Measurements from ENCODE around the gene STXBP1. TPM values are rescaled to one million over a fixed set of nuclear protein-coding genes. Genes with fewer than 3 reads are reported as not detected.

STXBP1 gene
- total and polyA plus RNA-seq, 2 experiments from 2014 or later, result 28.5 to 43.7 TPM

DNA sequence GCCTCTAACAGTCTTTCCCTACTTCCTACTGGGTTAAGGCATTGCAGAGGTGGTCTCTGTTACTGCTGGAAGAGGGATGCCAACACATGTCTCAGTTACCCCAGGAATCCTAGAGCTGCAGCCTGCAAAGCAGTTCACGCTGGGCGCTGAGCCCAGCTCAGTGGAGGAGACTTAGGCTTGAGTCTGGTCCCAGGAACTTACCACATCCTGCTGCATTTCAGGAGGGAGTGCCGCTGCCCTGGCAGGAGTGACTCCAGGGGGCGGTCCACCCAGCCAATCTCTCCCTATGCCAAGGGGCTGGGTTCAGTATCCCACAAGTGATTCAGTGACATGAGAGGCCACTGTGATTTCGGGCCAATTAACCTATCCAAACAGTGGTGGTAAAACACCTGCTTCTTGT, 111.4 kb downstream of the STXBP1 start:
- no peaks in the 10 kb centered on the region for H3K79me2 ChIP-seq (ENCODE audit: insufficient read depth)
- no peaks in the 10 kb centered on the region for H3K36me3 ChIP-seq (ENCODE audit: low read depth)
- H2AFZ ChIP-seq, result no peak overlapping the region
- DNase-seq, result peak; percentile 93
- no peak for TF ChIP-seq EZH2 (IDR thresholded peaks at IDR 0.05; ENCODE audit: insufficient read depth, poor library complexity, severe bottlenecking)
- TF ChIP-seq EZH2phosphoT487 (IDR thresholded peaks at IDR 0.05; ENCODE audit: insufficient read depth, low read depth), result no peak
- H3K27ac ChIP-seq, result no peak overlapping the region
- H3K9me2 ChIP-seq (ENCODE audit: insufficient read depth), result no peaks in the 10 kb centered on the region
- 2 to 5% methylated on average over 5 of the region's 5 CpGs for whole genome bisulfite sequencing, 2 experiments (ENCODE audit: low coverage in 1 of 2, low lambda C conversion rate in 2 of 2, missing lambda C conversion rate in 2 of 2)
- no peak overlapping the region for H3K4me2 ChIP-seq (ENCODE audit: unreplicated experiment)
- H3F3A ChIP-seq (ENCODE audit: insufficient read depth), result peaks cover 9% of the 10 kb centered on the region; the same call in 1 of the 2 replicates
- H3K4me1 ChIP-seq (ENCODE audit: insufficient read depth), result peaks cover 14% of the 10 kb centered on the region
- H3K9ac ChIP-seq, result no peak overlapping the region
- H4K20me1 ChIP-seq (ENCODE audit: insufficient read depth), result no peaks in the 10 kb centered on the region
- no peaks in the 10 kb centered on the region for H3K9me3 ChIP-seq (ENCODE audit: low read depth)
- no peak overlapping the region for H3K4me3 ChIP-seq
- in situ Hi-C loops (cut with MboI), result no loop called here
- H3K27me3 ChIP-seq (replicated peaks; ENCODE audit: insufficient read depth), result no peaks in the 10 kb centered on the region

DNA sequence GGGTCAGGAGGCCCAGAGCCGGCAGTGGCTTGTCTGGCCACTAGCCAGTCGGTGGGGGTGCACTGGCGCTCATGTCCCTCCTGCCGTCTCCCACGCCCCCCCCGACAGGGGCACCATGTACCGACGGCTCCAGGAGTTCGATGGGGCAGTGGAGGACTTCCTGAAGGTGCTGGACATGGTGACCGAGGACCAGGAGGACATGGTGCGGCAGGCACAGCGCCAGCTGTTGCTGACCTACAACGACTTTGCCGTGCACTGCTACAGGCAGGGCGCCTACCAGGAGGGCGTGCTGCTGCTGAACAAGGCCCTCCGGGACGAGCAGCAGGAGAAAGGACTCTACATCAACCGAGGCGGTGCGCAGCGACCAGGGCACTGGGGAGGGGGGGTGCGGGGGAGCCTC, 111.9 kb downstream of the STXBP1 start:
- DNase-seq, result no peak
- Histone ChIP-seq H3K27me3 (replicated peaks; ENCODE audit: insufficient read depth) (no peaks in the 10 kb centered on the region), H4K20me1 (ENCODE audit: insufficient read depth) (no peaks in the 10 kb centered on the region), H3K9ac (no peak overlapping the region), H3K9me2 (ENCODE audit: insufficient read depth) (no peaks in the 10 kb centered on the region), H3K36me3 (ENCODE audit: low read depth) (no peaks in the 10 kb centered on the region), H3K27ac (no peak overlapping the region), H3F3A (ENCODE audit: insufficient read depth) (peaks cover 9% of the 10 kb centered on the region; the same call in 1 of the 2 replicates), H3K9me3 (ENCODE audit: low read depth) (no peaks in the 10 kb centered on the region), H2AFZ (no peak overlapping the region), H3K4me1 (ENCODE audit: insufficient read depth) (peaks cover 14% of the 10 kb centered on the region), H3K4me3 (no peak overlapping the region), H3K4me2 (ENCODE audit: unreplicated experiment) (no peak overlapping the region), H3K79me2 (ENCODE audit: insufficient read depth) (no peaks in the 10 kb centered on the region)
- in situ Hi-C loops (cut with MboI), result no loop called here
- WGBS, 2 experiments (ENCODE audit: low coverage in 1 of 2, low lambda C conversion rate in 2 of 2, missing lambda C conversion rate in 2 of 2), result 29 to 31% methylated on average over 21 to 23 of the region's 23 CpGs
- TF ChIP-seq EZH2 (IDR thresholded peaks at IDR 0.05; ENCODE audit: insufficient read depth, poor library complexity, severe bottlenecking), result no peak
- TF ChIP-seq EZH2phosphoT487 (IDR thresholded peaks at IDR 0.05; ENCODE audit: insufficient read depth, low read depth), result no peak

DNA sequence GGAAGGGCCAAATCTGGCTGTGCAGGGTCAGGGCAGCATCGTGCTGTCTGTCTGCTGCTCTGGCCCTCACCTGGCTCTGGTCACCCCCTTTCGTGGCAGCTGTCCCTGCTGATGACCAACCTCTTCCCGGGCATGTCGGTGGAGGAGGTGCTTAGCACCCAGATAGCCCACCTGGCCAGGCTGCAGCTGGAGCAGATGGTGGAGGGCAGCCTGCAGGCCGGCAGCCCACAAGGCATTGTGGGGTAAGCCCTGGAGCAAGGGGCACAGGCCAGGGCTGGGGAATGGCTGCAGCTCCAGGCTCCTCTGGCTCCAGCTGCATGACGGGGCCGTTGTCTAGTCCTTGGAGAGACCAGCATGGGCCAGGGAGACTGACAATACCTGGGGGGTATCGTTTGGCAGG, 114.8 kb downstream of the STXBP1 start:
- H3F3A ChIP-seq (ENCODE audit: insufficient read depth), result peaks cover 9% of the 10 kb centered on the region; the same call in 1 of the 2 replicates
- H3K4me3 ChIP-seq, result no peak overlapping the region
- H4K20me1 ChIP-seq (ENCODE audit: insufficient read depth), result no peaks in the 10 kb centered on the region
- H3K27ac ChIP-seq, result no peak overlapping the region
- no peaks in the 10 kb centered on the region for H3K79me2 ChIP-seq (ENCODE audit: insufficient read depth)
- in situ Hi-C loops (cut with MboI), result no loop called here
- H3K4me1 ChIP-seq (ENCODE audit: insufficient read depth), result peaks cover 10% of the 10 kb centered on the region
- no peak for DNase-seq
- no peaks in the 10 kb centered on the region for H3K9me2 ChIP-seq (ENCODE audit: insufficient read depth)
- no peaks in the 10 kb centered on the region for H3K36me3 ChIP-seq (ENCODE audit: low read depth)
- no peaks in the 10 kb centered on the region for H3K9me3 ChIP-seq (ENCODE audit: low read depth)
- no peak for TF ChIP-seq EZH2 (IDR thresholded peaks at IDR 0.05; ENCODE audit: insufficient read depth, poor library complexity, severe bottlenecking)
- no peak overlapping the region for H3K4me2 ChIP-seq (ENCODE audit: unreplicated experiment)
- 68 to 73% methylated on average over 8 of the region's 8 CpGs for WGBS, 2 experiments (ENCODE audit: low coverage in 1 of 2, low lambda C conversion rate in 2 of 2, missing lambda C conversion rate in 2 of 2)
- H3K27me3 ChIP-seq (replicated peaks; ENCODE audit: insufficient read depth), result no peaks in the 10 kb centered on the region
- no peak overlapping the region for H2AFZ ChIP-seq
- H3K9ac ChIP-seq, result no peak overlapping the region

DNA sequence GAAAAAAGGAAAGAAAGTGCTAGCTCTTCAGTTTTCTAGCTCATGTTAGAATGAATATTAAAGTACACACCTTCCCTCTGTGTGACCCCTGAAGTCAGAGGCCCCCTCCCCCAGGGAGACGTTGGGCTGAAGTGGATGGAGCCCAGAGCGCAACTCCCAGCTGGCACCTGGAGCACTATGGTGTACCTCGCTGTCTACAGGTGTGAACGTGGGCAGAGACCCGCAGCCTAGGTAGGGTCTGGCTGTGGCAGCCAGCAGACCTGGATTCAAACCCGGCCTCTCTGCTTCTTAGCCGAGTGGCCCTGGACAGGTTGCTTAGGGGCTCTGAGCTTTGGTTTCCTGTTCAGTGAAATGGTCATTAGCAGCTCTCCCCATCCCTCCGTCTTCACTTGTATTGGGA, 116.7 kb downstream of the STXBP1 start:
- Histone ChIP-seq H3K9me2 (ENCODE audit: insufficient read depth) (no peaks in the 10 kb centered on the region), H2AFZ (no peak overlapping the region), H3K36me3 (ENCODE audit: low read depth) (no peaks in the 10 kb centered on the region), H3K27me3 (replicated peaks; ENCODE audit: insufficient read depth) (no peaks in the 10 kb centered on the region), H3K4me1 (ENCODE audit: insufficient read depth) (peaks cover 2% of the 10 kb centered on the region; the same call in 1 of the 2 replicates), H3K9ac (no peak overlapping the region), H4K20me1 (ENCODE audit: insufficient read depth) (no peaks in the 10 kb centered on the region), H3K27ac (no peak overlapping the region), H3K9me3 (ENCODE audit: low read depth) (no peaks in the 10 kb centered on the region), H3F3A (ENCODE audit: insufficient read depth) (no peaks in the 10 kb centered on the region), H3K4me3 (no peak overlapping the region), H3K79me2 (ENCODE audit: insufficient read depth) (0 out of 2 replicates have a peak, but pooled peaks cover 1% of the 10 kb centered on the region), H3K4me2 (ENCODE audit: unreplicated experiment) (no peak overlapping the region)
- no peak for TF ChIP-seq EZH2 (IDR thresholded peaks at IDR 0.05; ENCODE audit: insufficient read depth, poor library complexity, severe bottlenecking)
- no peak for TF ChIP-seq EZH2phosphoT487 (IDR thresholded peaks at IDR 0.05; ENCODE audit: insufficient read depth, low read depth)
- 82 to 84% methylated on average over 8 of the region's 8 CpGs for WGBS, 2 experiments (ENCODE audit: low coverage in 1 of 2, low lambda C conversion rate in 2 of 2, missing lambda C conversion rate in 2 of 2)
- in situ Hi-C loops (cut with MboI), result no loop called here
- no peak for DNase-seq

All from GM23248 (cell line).